Measurements from ENCODE around the gene CLCNKA.
A peak's percentile ranks its signal among the peaks of the same experiment; 100 is the strongest.

Gene CLCNKA

GRCh38 chr1:15994081-15994480 is 27.8 kb upstream of the CLCNKA start:
- DNase-seq, result no peak
- no peaks in the 10 kb centered on the region for H3K9me2 ChIP-seq (replicated peaks; ENCODE audit: insufficient read depth, low read length)
- H3K4me1 ChIP-seq (ENCODE audit: low read length), result no peaks in the 10 kb centered on the region
- H3K36me3 ChIP-seq (replicated peaks; ENCODE audit: insufficient read depth, low read length), result no peaks in the 10 kb centered on the region
- peaks cover 49% of the 10 kb centered on the region for H3K27me3 ChIP-seq (replicated peaks; ENCODE audit: insufficient read depth, low read length)
- H3K9me3 ChIP-seq (replicated peaks; ENCODE audit: insufficient read depth, low read length), result no peaks in the 10 kb centered on the region
- H3K9ac ChIP-seq (ENCODE audit: low read length), result no peak overlapping the region
- no peaks in the 10 kb centered on the region for H3K79me2 ChIP-seq (ENCODE audit: low read length)
- H3F3A ChIP-seq (ENCODE audit: insufficient read depth, low read length), result no peaks in the 10 kb centered on the region
- no peak overlapping the region for H3K4me3 ChIP-seq (ENCODE audit: low read length)
- H3K27ac ChIP-seq (ENCODE audit: low read length), result no peak overlapping the region
- TF ChIP-seq CTCF (IDR thresholded peaks at IDR 0.05; ENCODE audit: low read length), result no peak
- TF ChIP-seq EZH2 (optimal IDR thresholded peaks at IDR 0.05; ENCODE audit: low read depth, low read length), result no peak
- no peak for TF ChIP-seq EZH2phosphoT487 (IDR thresholded peaks at IDR 0.05; ENCODE audit: low read length)
- H3K4me2 ChIP-seq (ENCODE audit: low read depth, low read length), result no peak overlapping the region
- H2AFZ ChIP-seq (ENCODE audit: low read length), result no peak overlapping the region
- no peaks in the 10 kb centered on the region for H4K20me1 ChIP-seq (ENCODE audit: insufficient read depth, low read length)

- Histone ChIP-seq H4K20me1 (ENCODE audit: insufficient read depth, low read length) (no peaks in the 10 kb centered on the region), H3K4me2 (ENCODE audit: low read depth, low read length) (no peak overlapping the region), H3K36me3 (replicated peaks; ENCODE audit: insufficient read depth, low read length) (no peaks in the 10 kb centered on the region), H3K9ac (ENCODE audit: low read length) (no peak overlapping the region), H3K79me2 (ENCODE audit: low read length) (no peaks in the 10 kb centered on the region), H3K9me2 (replicated peaks; ENCODE audit: insufficient read depth, low read length) (no peaks in the 10 kb centered on the region), H3K9me3 (replicated peaks; ENCODE audit: insufficient read depth, low read length) (no peaks in the 10 kb centered on the region), H3K27ac (ENCODE audit: low read length) (no peak overlapping the region), H3F3A (ENCODE audit: insufficient read depth, low read length) (no peaks in the 10 kb centered on the region), H2AFZ (ENCODE audit: low read length) (no peak overlapping the region), H3K27me3 (replicated peaks; ENCODE audit: insufficient read depth, low read length) (peaks cover 45% of the 10 kb centered on the region), H3K4me1 (ENCODE audit: low read length) (no peaks in the 10 kb centered on the region), H3K4me3 (ENCODE audit: low read length) (no peak overlapping the region)
- no peak for DNase-seq
- no peak for TF ChIP-seq EZH2 (optimal IDR thresholded peaks at IDR 0.05; ENCODE audit: low read depth, low read length)
- peak; percentile 43 for TF ChIP-seq CTCF (IDR thresholded peaks at IDR 0.05; ENCODE audit: low read length)
Measured at GRCh38 chr1:15994590-15995351, 27.1 kb upstream of the CLCNKA start.

- Histone ChIP-seq H3K9ac (ENCODE audit: low read length) (no peak overlapping the region), H3K27ac (ENCODE audit: low read length) (no peak overlapping the region), H3K9me2 (replicated peaks; ENCODE audit: insufficient read depth, low read length) (no peaks in the 10 kb centered on the region), H4K20me1 (ENCODE audit: insufficient read depth, low read length) (no peaks in the 10 kb centered on the region), H3K36me3 (replicated peaks; ENCODE audit: insufficient read depth, low read length) (no peaks in the 10 kb centered on the region), H3K4me3 (ENCODE audit: low read length) (no peak overlapping the region), H3F3A (ENCODE audit: insufficient read depth, low read length) (no peaks in the 10 kb centered on the region), H3K9me3 (replicated peaks; ENCODE audit: insufficient read depth, low read length) (no peaks in the 10 kb centered on the region), H3K4me2 (ENCODE audit: low read depth, low read length) (no peak overlapping the region), H3K79me2 (ENCODE audit: low read length) (no peaks in the 10 kb centered on the region), H2AFZ (ENCODE audit: low read length) (no peak overlapping the region), H3K4me1 (ENCODE audit: low read length) (no peaks in the 10 kb centered on the region), H3K27me3 (replicated peaks; ENCODE audit: insufficient read depth, low read length) (peaks cover 37% of the 10 kb centered on the region)
- DNase-seq, result no peak
- TF ChIP-seq EZH2phosphoT487 (IDR thresholded peaks at IDR 0.05; ENCODE audit: low read length) (no peak), EZH2 (optimal IDR thresholded peaks at IDR 0.05; ENCODE audit: low read depth, low read length) (no peak), CTCF (IDR thresholded peaks at IDR 0.05; ENCODE audit: low read length) (no peak)
Measured at GRCh38 chr1:15997076-15997585, 24.7 kb upstream of the CLCNKA start.
